ENCODE data around the gene NETO2.

The NETO2 gene

DNA sequence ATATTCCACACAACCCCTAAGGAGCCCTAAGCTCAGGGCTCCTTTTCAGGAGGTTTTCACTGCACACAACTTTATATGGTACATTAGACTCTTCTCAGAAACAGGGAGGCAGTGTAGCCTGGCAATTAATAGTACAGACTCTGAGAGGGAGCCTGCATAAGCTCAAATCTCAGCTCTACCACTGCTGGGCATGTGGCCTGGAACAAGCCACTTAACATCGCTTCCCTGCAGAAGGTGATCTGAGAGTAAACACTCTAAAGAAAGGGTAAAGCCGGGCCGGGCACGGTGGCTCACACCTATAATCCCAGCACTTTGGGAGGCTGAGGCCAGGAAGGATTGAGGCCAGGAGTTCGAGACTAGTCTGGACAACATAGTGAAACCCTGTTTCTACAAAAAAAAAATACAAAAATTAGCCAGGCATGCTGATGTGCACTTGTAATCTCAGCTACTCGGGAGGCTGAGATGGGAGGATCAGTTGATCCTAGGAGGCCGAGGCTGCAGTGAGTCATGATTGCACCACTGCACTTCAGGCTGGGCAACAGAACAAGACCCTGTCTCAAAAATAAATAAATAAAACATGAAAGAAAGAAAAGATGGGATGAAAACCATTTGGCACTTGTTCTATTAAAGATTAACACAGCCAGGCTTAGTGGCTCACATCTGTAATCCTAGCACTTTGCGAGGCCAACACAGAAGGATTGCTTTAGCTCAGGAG is 99.6 kb downstream of the NETO2 start:
- DNase-seq: no peak

DNA sequence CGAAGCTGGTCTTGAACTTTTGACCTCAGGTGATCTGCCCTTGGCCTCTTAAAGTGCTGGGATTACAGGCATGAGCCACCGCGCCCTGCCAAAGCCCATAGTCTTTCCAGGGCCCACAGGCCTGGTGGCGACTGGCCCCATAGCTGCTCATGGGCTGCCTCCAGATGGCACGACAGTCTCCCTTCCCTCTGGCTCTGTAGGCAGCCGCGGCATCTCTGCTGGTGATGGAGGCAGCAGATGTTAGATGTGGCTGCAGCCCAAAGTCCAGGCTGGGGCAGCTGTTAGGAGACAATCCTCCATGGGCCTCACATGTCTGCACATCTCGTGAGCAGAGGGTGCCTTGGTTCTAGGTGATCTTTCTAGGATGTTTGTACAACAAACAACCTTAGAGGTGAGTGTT is 100.5 kb downstream of the NETO2 start:
- no peak for DNase-seq

DNA sequence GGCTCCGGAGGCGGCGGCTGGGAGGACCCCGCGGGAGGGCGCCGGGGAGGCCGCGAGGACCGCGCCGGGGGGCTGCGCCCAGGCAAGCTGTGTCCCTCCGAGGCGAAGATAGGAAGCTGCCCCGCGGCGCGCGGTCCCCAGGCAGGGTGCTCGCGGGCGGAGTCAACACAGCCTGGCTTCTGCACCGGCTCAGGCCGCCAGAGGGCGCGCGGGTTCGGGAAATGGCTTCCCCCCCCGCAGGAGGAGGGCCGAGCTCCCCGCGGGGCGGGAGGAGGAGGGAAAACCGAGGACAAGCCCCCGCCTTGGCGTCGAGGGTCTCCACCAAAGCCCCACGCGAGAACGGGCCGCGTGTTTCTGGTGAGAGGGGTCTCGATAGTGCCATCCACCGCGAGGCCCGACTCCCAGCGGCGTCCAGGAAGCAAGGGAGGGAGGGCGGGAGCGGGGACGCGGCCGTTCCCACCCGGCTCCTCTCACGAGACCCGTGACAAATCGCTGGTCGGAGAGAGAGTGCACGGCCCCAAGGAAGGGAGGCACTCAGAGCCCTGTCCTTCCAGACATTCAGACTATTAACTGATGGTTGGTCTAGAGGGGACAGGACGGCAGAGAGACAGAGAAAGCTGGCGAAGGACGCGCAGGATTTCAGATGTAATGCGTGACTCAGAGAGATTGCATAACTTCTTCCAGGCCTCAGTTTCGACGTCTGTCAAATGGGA is 105.8 kb downstream of the NETO2 start:
- peak; percentile 60 for DNase-seq

DNA sequence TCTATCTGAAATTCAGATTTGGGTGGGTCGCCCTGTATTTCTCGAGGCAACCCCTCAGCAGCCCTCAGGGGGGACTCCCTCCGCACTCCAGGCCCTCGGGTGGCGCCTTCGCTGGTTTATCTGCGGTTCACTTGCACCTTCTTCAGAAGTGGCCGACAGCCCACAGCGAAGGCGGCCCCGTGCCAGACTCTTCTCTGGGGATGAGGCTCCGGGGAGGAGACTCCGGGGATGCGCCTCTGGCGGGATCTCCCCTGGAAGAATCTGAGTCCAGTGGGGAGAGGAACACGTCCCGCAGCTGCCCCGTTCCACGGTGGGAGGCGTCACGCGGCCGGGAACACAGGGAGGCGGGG is 106.4 kb downstream of the NETO2 start:
- DNase-seq: no peak

DNA sequence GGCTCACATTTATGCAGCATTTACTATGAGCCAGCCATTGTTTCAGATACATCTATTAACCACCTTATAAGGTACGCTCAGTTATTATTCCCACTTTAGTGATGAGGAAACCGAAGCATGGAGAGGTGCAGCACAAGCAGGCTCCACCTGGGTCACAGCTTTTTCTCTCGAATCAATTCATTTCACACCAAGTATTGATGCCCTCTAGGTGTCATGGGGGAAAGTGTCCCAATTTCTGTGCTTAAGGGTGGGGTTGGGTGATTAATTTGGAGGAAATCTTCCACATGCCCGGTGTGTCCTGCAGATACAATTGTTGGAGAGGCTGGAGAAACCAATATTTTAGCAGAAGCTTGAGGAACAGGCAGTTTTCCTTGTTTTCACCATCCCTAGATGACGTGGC is 107.5 kb downstream of the NETO2 start:
- no peak for DNase-seq

DNA sequence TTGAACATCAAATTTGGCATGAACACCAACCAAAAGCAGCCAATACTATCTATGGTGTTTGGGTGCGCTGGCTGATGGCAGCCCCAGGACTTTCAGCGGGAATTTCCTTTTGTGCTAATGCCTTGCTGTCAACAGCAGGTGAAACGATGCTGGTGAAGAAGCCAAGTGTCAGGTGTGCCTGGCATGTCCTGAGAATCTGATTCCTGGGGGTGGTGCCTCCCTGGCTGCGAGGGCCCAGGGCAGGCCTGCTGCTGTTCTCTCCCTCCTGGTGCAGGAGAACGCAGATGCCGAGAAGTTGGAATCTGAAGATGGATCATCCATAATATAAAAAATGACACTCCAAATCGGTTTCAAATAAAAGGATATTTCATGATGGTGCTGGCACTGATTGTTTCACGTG is 108.3 kb downstream of the NETO2 start:
- no peak for DNase-seq

DNA sequence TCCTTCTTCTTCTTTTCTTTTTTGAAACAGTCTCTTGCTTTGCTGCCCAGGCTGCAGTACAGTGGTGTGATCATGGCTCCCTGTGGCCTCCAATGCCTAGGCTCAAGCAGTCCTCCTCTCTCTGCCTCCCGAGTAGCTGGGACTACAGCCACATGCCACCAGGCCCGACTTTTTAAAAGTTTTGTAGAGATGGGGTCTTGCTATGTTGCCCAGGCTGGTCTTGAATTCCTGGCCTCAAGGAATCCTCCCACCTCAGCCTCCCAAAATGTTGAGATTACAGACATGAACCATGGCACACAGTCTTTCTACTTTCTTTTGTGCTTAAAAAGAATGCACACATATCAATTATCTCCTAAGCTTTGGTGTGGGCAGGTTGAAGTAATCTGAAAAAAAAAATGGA is 109.3 kb downstream of the NETO2 start:
- DNase-seq: no peak

DNA sequence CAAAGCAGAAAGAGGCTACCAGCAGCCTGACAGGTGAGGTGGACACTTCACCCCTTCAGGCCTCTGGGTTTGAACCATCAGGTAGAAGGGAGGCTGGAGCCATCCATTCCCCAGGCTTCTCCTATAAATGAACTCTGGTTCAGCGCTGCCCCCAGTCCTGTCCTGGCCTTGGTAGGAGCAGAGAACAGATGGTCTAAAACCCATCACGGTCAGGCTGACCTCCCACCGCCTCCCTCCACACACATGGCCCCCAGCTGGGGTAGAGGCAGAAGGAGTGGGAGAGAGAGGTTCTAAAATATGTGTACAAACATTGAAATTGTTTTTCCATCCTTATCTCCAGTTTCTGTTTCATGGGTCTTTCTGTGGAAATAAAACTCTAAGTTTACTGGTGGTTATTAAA is 110.6 kb downstream of the NETO2 start:
- DNase-seq: no peak

DNA sequence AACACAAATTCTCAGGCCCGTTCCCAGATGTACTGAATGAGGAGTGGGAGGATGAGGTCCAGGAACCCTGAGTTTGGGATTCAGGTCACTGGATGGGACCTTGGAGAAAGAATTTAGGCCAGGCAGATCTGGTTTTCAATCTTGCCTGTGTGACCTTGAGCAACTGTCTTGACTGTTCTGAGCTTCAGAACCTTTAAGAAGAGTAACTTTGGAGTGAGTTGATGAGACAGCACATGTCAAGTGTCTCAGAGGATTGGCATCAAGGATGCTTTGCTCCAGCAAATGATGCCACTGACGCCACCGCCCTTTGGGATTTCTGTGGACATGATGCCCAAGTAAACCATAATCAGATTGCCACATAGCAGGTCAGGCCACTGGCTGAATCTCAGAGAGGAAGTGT is 114.0 kb downstream of the NETO2 start:
- DNase-seq: no peak

DNA sequence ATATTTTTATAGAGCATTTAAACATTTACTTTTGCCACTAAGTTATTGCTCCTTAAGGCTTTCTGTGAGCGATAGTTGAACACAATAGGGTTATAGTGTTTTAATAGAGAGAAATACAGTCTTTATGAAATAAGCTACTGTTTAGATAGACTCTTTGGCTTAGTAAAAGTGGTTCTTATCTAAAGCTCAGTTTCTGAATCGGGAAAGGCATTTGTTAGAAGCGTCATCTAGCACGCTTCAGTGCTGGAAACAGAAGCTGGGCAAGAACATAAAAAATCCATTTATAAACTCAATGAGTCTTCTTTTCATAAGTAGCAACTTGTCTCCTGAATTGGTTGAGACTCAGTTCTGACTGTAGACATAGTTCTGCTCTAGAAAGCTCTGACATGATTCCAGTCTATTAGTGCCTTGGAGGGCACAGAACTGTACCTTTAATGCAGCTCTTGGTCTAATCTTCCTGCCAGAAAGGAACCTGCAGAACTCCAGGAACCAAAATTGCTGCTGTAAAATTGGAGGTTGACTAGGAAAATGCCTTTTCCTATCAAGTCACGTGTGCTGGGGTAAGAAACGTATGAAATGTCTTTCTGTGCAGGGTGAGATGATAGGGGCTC is 114.9 kb downstream of the NETO2 start:
- no peak for DNase-seq
